Effector memory CD4-positive, alpha-beta T cell (primary cell): Measurements from ENCODE around the gene LBR.
"Not testable (repeated sequence)": the region's sequence is repeated elsewhere in the genome, so short reads cannot be mapped to it uniquely, and the experiment has no call there.

Experiments
- DNase-seq, 3 donors: peaks; one replicate each; pipeline ENCODE4 v3.0.0-alpha.2; 2020
- H3K27ac ChIP-seq: 2 replicates; pipeline ENCODE4 v1.7.0; 2013; ENCODE audit warnings: mild to moderate bottlenecking, low read length, moderate library complexity; ENCODE audit not compliant: insufficient read depth, poor library complexity, severe bottlenecking
- H3K27me3 ChIP-seq: replicated peaks from 2 replicates; pipeline ENCODE4 v1.7.0; 2013; ENCODE audit warnings: mild to moderate bottlenecking, low read length; ENCODE audit not compliant: insufficient read depth, control insufficient read depth, poor library complexity, severe bottlenecking
- H3K36me3 ChIP-seq: 2 replicates; pipeline ENCODE4 v1.7.0; 2013; ENCODE audit warnings: mild to moderate bottlenecking, low read length, moderate library complexity; ENCODE audit not compliant: control insufficient read depth, insufficient read depth
- H3K4me1 ChIP-seq: 2 replicates; pipeline ENCODE4 v1.7.0; 2013; ENCODE audit warnings: low read length, mild to moderate bottlenecking; ENCODE audit not compliant: control insufficient read depth, insufficient read depth, poor library complexity, severe bottlenecking
- H3K4me3 ChIP-seq: 2 replicates; pipeline ENCODE4 v1.7.0; 2013; ENCODE audit warnings: low read length, low read depth, mild to moderate bottlenecking; ENCODE audit not compliant: insufficient read depth, poor library complexity, severe bottlenecking
- H3K9me3 ChIP-seq: 2 replicates; pipeline ENCODE4 v1.7.0; 2013; ENCODE audit warnings: mild to moderate bottlenecking, low read length, moderate library complexity; ENCODE audit not compliant: control insufficient read depth

LBR gene

DNA sequence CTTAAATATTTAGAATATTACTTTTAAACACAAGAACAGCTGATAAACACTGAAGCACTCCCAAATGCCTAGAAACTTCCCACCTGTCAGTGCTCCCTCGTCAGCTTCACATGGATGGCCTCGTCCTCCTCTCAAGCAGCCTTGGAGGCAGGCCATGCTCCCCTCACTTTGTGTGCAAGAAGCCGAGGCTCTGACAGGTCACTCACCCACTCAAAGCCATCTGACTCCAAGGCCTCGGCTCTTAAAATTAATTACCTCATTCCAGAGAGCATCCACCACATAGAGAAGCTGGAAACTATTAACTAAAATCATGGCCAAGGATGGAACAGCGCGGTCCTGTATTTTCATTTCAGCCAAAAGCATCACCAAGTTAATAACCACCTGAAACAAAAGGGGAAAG lies 17.8 kb downstream of the LBR start:
- H3K4me3 ChIP-seq: no peak overlapping the region
- H3K27me3 ChIP-seq: no peaks in the 10 kb centered on the region
- H3K27ac ChIP-seq: no peak overlapping the region
- DNase-seq: no peak
- H3K4me1 ChIP-seq: no peaks in the 10 kb centered on the region
- H3K9me3 ChIP-seq: no peaks in the 10 kb centered on the region
- peaks cover 83% of the 10 kb centered on the region for H3K36me3 ChIP-seq

DNA sequence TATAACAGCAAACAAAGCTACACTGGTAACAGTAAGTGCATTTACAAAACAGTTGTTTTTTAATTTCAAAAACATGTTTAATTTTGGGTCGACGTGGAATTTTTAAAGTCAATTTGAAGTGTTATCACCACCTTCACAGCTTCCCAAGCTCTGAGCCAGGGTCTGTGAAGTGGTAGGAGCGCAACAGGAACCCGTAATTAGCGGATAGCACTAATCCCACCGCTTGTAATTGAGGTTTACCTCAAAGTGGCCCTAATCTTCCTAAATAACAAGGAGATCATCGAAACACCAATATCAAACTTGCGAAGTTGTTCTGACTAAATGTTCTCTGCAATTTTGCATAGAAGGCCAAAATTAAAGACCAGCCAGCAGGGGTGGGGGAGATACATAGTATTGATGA lies 18.8 kb downstream of the LBR start:
- Histone ChIP-seq H3K4me1 (no peaks in the 10 kb centered on the region), H3K36me3 (peaks cover 85% of the 10 kb centered on the region), H3K27me3 (no peaks in the 10 kb centered on the region), H3K9me3 (no peaks in the 10 kb centered on the region), H3K4me3 (no peak overlapping the region), H3K27ac (no peak overlapping the region)
- DNase-seq: no peak

DNA sequence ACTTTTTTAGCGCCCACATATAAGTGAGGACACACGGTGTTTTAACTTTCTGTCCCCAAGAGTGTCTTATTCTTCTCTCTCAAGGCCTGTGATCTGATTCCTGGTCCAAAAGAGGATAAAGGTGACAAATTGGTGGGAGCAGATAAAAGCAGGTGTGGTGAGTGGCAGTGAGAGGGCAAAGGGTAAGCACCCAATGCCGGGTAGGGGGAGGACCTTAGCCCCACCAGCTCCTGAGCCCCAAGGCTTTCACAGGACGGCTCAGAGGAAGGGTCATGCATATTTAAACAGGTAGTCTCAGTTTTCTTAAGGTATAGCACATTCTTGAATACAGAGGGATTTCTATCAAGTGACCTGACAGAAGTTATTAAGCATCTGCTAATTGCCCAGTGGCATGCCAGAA lies 19.6 kb downstream of the LBR start:
- DNase-seq: no peak
- Histone ChIP-seq H3K36me3 (peaks cover 82% of the 10 kb centered on the region), H3K4me1 (no peaks in the 10 kb centered on the region), H3K9me3 (no peaks in the 10 kb centered on the region), H3K4me3 (no peak overlapping the region), H3K27ac (no peak overlapping the region), H3K27me3 (no peaks in the 10 kb centered on the region)

GRCh38 chr1:225407755-225408154 lies 20.1 kb downstream of the LBR start:
- no peaks in the 10 kb centered on the region for H3K9me3 ChIP-seq
- H3K4me1 ChIP-seq: no peaks in the 10 kb centered on the region
- no peak overlapping the region for H3K4me3 ChIP-seq
- peaks cover 82% of the 10 kb centered on the region for H3K36me3 ChIP-seq
- no peak for DNase-seq
- no peaks in the 10 kb centered on the region for H3K27me3 ChIP-seq
- H3K27ac ChIP-seq: no peak overlapping the region

GRCh38 chr1:225406976-225407725 lies 20.7 kb downstream of the LBR start:
- H3K4me1 ChIP-seq: no peaks in the 10 kb centered on the region
- no peak for DNase-seq
- H3K36me3 ChIP-seq: peaks cover 83% of the 10 kb centered on the region
- no peaks in the 10 kb centered on the region for H3K9me3 ChIP-seq
- no peak overlapping the region for H3K27ac ChIP-seq
- H3K4me3 ChIP-seq: no peak overlapping the region
- no peaks in the 10 kb centered on the region for H3K27me3 ChIP-seq

GRCh38 chr1:225400968-225401367 lies 26.9 kb downstream of the LBR start:
- no peaks in the 10 kb centered on the region for H3K9me3 ChIP-seq
- H3K4me1 ChIP-seq: no peaks in the 10 kb centered on the region
- H3K36me3 ChIP-seq: peaks cover 44% of the 10 kb centered on the region
- H3K4me3 ChIP-seq: no peak overlapping the region
- H3K27me3 ChIP-seq: no peaks in the 10 kb centered on the region
- H3K27ac ChIP-seq: no peak overlapping the region
- no peak for DNase-seq

- Histone ChIP-seq H3K27ac (no peak overlapping the region), H3K36me3 (peaks cover 11% of the 10 kb centered on the region), H3K9me3 (no peaks in the 10 kb centered on the region), H3K4me3 (no peak overlapping the region), H3K27me3 (no peaks in the 10 kb centered on the region), H3K4me1 (no peaks in the 10 kb centered on the region)
- no peak for DNase-seq
These were observed 31.5 kb downstream of the LBR start for GRCh38 chr1:225396357-225396756.

DNA sequence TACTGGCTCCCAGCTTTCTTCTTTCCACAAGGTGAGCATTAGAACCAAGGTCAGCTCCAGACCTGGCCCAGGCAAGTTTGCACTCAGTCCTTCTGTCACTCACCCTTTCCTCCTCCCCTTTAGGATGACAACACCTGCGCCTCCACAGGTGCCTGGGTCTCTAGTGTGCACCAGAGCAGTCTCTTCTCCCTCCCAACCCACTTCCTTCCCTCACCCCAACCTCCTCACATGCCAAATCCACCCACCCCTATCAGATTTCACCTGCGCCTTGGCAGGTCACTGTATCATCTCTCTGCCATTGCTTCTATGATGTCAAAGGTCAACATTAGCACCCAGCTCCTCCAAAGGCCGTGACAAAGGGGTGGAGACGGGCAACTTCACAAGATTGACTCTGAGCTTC lies 38.0 kb downstream of the LBR start:
- DNase-seq: no peak
- Histone ChIP-seq H3K4me3 (no peak overlapping the region), H3K27ac (no peak overlapping the region), H3K9me3 (no peaks in the 10 kb centered on the region), H3K4me1 (no peaks in the 10 kb centered on the region), H3K27me3 (no peaks in the 10 kb centered on the region), H3K36me3 (no peaks in the 10 kb centered on the region)

DNA sequence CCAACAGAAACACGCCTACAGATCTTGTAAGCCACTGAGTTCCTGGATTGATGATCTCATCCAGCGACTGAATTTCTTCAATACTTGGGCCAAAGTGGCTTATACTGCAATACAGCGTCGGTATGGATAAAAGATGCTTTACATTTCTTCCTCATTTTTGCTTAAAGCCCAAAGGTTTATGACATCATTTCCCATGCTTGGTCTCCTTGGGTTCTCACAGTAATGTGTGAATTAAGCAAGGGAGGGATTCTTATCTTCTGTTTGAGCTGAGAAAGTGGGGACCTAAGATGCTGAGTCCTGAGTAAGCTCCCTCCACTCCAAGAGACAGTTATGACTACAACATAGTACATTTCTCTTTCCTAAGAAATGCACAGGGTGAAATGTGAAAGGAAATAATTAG lies 39.5 kb downstream of the LBR start:
- Histone ChIP-seq H3K36me3 (no peaks in the 10 kb centered on the region), H3K4me1 (no peaks in the 10 kb centered on the region), H3K27ac (no peak overlapping the region), H3K27me3 (no peaks in the 10 kb centered on the region), H3K9me3 (no peaks in the 10 kb centered on the region), H3K4me3 (no peak overlapping the region)
- no peak for DNase-seq

GRCh38 chr1:225386860-225387259 lies 41.0 kb downstream of the LBR start:
- H3K4me1 ChIP-seq, H3K9me3 ChIP-seq, H3K27me3 ChIP-seq, H3K4me3 ChIP-seq, H3K36me3 ChIP-seq, DNase-seq, H3K27ac ChIP-seq: not testable (repeated sequence)
